ENCODE results near the gene TSC1.

Gene TSC1

GRCh38 chr9:132935026-132935425 lies 9.4 kb downstream of the TSC1 start:
- DNase-seq = no peak

- no peak for DNase-seq
These were observed 13.2 kb downstream of the TSC1 start for GRCh38 chr9:132931178-132931735.

GRCh38 chr9:132927704-132928103 lies 16.7 kb downstream of the TSC1 start:
- DNase-seq = no peak

GRCh38 chr9:132923346-132923902 lies 21.0 kb downstream of the TSC1 start:
- DNase-seq = no peak

GRCh38 chr9:132919614-132920268 lies 24.7 kb downstream of the TSC1 start:
- DNase-seq = no peak

- no peak for DNase-seq
These were observed 29.5 kb downstream of the TSC1 start for GRCh38 chr9:132914924-132915323.

GRCh38 chr9:132912131-132912530 lies 32.3 kb downstream of the TSC1 start:
- no peak for DNase-seq

- DNase-seq = no peak
These were observed 34.0 kb downstream of the TSC1 start for GRCh38 chr9:132910376-132910775.

GRCh38 chr9:132909311-132909710 lies 35.1 kb downstream of the TSC1 start:
- DNase-seq = no peak

GRCh38 chr9:132908635-132909034 lies 35.8 kb downstream of the TSC1 start:
- no peak for DNase-seq

- no peak for DNase-seq
These were observed 38.7 kb downstream of the TSC1 start for GRCh38 chr9:132905726-132906125.

GRCh38 chr9:132903574-132904492 lies 40.6 kb downstream of the TSC1 start:
- DNase-seq = no peak

- peak; percentile 84 to 88 for DNase-seq
These were observed 42.3 kb downstream of the TSC1 start for GRCh38 chr9:132901858-132902831.

- no peak for DNase-seq
These were observed 46.4 kb downstream of the TSC1 start for GRCh38 chr9:132898051-132898450.

GRCh38 chr9:132896906-132897305 lies 47.5 kb downstream of the TSC1 start:
- peak; percentile 13 to 53 for DNase-seq

- DNase-seq = peak in 1 of 2 donors; percentile 14
These were observed 48.2 kb downstream of the TSC1 start for GRCh38 chr9:132896264-132896663.

- no peak for DNase-seq
These were observed 49.3 kb downstream of the TSC1 start for GRCh38 chr9:132894862-132895835.

- no peak for DNase-seq
These were observed 50.1 kb downstream of the TSC1 start for GRCh38 chr9:132894346-132894745.

GRCh38 chr9:132892400-132892799 lies 52.0 kb downstream of the TSC1 start:
- no peak for DNase-seq

GRCh38 chr9:132888151-132888550 lies 56.3 kb downstream of the TSC1 start:
- no peak for DNase-seq
